ENCODE measurements around the gene LHX3.
"Not testable (repeated sequence)": the region's sequence is repeated elsewhere in the genome, so short reads cannot be mapped to it uniquely, and the experiment has no call there.

The LHX3 gene

DNA sequence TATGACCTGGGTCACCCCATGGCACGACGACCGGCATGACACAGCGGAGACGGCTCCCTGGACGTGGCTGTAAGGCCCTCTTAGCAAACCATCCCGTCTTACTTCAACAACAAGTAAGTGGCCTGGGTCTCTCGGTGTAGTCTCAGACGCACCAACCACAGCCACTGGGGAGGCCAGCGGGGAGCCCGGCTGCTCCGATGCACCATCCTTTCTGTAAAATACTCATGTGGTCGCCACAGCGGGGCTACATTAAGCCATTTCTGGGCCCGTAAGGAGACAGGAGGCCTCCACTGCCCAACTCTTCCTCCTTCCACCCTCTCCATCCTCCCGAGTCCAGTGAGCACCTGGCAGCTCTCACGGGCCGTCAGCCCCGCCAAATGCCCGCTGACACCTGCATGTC, 36.0 kb upstream of the LHX3 start:
- DNase-seq = no peak

DNA sequence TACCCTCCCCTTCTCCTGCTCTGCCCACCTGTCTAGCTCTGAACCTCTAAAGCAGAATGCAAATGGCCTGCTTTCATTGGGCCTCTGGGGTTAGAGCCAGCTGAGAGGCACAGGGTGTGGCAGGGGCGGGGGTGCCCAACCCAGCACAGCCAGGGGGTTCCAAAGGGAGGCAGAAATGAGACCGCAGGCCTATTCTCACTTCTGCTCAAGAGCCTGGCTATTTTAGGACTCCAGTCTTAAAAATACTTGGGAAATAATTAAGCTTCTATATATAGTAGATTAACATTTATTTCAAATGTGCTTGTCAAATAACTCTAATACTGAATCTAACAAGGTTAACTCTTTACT, 35.0 kb upstream of the LHX3 start:
- no peak for DNase-seq

DNA sequence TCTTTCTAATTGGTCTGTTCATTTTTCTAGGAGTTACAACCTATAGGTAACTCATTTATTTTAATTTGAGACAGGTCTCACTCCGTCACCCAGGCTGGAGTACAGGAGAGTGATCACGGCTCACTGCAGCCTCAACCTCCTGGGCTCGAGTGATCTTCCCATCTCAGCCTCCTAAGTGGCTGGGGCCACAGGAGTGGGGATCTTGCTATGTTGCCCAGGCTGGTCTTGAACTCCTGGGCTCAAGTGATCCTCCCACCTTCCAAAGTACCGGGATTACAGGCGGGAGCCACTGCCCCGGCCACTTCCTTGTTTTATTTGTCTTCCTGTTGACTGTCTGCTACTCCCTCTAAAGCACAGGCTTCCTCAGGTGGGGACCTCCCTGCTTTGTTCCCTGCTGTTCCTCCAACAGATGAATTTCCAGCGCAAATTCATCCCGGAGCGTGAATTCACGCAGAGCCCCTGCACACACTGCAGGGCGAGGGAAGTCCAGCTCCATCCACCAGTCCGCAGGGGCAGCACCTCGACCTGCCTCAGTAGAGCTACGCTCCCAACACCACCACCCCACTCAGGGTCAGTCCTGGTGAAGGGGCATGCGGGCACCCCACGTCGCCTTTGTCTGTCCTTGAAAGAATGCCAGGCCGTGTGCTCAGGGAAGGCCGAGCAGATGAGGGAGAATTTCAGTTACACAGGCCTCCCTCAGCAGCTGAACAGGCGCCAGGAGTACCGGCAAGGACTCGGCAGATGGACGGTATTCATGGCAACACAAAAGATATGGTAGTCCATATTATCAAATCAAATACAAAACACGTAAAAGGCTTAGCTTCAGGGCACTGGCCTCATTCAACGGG, 34.4 kb upstream of the LHX3 start:
- DNase-seq = peak; percentile 85

DNA sequence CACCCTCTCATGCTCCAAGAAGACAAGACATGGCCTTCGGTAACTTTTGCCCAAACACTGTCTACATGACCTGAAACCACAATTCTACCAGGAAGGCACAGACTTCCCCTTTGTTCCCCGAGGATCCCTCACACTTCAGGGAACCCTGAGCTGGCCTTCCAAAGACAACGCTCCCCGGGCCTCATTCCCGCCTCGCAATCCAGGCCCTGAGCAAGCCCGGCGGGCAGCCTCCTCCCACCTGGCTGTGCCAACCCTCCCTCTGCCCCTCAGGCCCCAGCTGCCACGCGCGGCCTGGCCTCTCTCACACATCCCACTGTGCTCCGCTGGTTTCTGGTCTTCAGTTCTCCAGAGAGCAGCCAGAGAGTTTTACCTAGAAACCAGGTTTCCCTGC, 33.4 kb upstream of the LHX3 start:
- no peak for DNase-seq

DNA sequence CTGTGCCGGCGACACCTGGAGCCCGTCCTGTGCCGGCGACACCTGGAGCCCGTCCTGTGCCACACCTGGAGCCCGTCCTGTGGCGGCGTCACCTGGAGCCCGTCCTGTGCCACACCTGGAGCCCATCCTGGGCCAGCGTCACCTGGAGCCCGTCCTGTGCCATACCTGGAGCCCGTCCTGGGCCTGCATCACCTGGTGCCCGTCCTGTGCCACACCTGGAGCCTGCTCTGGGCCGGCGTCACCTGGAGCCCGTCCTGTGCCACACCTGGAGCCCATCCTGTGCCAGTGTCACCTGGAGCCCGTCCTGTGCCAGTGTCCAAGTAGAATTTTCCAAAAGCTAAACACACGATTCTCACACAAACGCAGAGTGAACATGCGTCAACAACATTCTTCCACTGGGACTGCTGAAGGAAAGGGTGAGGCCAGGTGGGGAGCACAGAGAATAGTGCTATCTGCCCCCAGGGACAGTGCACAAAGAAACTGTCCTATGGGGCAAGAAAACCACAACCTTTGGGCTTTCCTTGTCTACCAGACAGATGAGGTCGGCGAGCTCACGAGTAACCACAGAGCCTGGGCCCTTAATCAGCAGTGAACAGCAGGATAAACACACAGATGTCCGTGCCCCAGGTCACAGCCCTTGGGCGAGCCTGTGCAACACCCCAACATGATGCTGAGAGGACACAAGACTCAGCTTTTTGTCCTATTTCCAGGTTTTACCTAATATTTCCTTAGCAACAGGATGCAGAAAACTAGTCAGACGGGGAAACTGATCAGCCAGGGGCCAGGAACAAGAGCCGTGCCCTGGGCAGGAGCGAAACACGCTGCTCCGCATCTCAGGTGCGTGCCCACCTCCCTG, 32.8 kb upstream of the LHX3 start:
- DNase-seq = no peak

DNA sequence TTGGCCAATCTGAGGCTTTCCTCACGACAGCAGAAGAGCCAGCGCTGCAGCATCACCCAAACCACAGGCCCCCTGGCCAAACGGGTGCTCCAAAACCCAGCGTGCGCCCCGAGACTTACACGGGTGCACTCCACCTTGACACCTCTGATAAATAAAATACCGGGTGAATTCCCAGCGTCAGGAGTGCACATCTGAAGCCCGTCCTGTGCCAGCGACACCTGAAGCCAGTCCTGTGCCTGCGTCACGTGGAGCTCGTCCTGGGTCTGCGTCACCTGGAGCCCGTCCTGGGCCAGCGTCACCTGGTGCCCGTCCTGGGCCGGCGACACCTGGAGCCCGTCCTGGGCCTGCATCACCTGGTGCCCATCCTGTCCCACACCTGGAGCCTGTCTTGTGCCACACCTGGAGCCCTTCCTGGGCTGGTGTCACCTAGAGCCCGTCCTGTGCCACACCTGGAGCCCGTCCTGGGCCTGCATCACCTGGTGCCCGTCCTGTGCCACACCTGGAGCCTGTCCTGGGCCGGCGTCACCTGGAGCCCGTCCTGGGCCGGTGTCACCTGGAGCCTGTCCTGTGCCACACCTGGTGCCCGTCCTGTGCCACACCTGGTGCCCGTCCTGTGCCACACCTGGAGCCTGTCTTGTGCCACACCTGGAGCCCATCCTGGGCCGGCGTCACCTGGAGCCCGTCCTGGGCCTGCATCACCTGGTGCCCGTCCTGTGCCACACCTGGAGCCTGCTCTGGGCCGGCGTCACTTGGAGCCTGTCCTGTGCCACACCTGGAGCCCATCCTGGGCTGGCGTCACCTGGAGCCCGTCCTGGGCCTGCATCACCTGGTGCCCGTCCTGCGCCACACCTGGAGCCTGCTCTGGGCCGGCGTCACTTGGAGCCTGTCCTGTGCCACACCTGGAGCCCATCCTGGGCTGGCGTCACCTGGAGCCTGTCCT, 31.8 kb upstream of the LHX3 start:
- not testable (repeated sequence) for DNase-seq

DNA sequence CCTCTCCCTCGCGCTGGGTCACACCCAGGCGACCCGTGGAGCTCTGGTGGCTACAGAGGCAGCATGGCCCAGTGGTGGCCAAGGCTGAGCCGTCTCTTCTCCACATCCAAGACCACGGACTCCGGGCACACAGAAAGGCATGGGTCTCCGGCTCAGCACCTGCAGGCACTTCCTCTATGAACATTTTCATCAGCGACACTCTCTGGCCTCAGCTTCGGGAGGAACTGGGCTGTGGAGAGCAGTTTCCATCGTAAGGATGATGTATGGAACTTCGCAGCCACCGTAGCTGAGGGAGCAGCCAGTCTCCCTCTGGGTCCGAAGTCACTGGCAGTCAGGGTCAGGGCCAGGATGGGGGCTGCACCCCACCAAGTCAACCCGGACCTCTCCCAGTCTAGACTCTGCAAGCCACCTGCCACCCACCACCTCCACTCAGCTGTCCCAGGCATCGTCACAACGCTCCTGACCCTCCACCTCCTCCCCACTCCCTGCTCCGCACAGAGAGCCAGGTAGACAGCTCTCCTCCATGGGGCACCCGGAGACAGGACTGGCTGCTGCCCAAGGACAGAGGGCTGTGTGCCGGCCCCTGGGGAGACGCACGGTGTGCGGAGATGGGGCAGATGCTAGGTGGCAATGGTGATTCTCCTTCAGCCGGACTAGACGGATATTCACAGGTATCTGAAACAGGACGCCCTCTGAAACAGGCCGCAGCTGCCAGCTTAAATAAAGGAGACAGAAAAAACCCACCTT, 31.0 kb upstream of the LHX3 start:
- no peak for DNase-seq

DNA sequence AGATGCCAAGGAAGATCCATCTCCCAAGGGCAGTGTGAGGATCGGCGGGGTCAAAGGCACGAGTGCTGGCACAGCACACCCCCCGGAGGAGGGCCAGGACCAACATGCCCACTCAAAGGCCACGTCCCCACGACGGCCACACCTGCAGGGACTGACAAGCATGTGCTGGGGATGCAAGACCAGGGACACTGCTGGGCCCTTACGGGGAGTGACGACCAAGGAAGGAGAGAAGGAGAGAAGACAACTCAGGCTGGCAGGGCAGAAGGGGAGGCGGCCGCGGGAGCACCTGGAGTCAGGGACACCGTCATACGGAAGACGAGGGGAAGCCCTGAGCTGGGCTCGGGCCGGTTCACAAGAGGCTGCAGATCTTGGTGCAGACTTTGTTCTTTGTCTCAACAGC, 30.2 kb upstream of the LHX3 start:
- no peak for DNase-seq

DNA sequence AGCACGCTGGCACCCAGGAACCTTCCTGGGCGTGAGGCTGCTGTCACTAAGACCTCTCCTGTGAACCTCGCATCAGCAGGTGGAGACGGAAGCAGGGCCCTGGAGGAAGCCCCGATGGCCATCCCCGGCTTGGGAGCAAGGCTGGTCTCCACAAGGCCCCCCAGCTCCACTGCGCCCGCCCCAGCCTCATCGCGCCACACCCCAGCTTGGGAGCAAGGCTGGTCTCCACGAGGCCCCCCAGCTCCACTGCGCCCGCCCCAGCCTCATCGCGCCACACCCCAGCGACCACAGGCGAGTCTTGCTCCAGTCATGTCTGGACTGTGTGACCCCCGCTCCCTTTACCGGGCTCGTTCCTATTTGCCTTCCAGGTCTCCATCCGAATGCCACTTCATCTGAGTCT, 29.7 kb upstream of the LHX3 start:
- DNase-seq = no peak

DNA sequence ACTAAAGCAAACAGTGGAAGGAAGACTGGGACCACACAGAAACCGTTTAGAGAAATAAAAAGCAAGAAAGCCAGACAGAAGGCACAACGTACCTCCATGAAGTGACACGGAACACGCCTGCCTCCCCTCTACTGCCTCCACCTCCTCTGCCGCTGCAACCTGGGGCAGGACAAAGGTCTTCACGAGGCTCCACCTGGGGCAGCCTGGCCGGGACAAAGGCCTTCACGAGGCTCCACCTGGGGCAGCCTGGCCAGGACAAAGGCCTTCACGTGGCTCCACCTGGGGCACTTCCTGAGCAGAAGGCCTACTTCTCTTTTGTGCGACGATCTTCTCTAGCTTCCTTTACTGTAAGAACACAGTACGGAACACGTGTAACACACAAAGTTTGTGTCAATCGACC, 28.9 kb upstream of the LHX3 start:
- no peak for DNase-seq

DNA sequence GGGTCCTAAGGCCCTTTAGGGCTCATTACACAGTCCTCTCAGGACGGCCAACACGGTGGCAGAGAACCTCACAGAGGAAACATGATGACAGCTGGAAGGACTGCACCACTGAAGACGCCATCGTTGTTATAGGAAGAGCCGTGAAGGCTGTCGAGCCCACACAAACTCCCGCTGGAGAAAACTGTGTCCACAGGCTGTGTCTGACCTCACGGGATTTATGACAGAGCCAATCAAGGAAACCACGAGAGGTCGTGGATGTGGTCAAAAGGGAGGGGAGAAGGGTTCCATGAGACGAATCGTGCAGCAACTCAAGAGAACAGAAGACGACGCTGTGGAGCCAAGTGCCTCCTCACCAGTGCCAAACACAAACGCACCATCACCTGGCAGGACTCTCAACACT, 28.5 kb upstream of the LHX3 start:
- DNase-seq = no peak

DNA sequence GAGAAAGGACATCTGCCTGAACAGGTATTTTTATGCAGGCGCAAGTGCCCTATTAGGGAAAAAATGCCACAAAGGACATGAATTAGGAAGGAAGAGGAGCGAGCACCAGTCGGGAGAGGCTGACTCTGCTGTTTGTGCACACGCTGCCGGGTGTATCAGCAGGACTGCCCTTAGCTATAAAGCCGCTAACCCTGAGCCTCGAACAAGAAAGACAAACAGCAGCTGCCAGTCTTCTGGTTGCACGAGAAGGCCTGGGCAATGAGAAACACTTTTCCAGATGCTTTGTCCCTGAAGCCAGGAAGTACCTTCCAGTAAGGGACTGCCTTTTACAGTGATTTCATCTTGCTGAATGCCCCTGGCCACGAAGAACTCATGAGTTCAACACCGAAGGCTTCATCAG, 28.0 kb upstream of the LHX3 start:
- DNase-seq = no peak

DNA sequence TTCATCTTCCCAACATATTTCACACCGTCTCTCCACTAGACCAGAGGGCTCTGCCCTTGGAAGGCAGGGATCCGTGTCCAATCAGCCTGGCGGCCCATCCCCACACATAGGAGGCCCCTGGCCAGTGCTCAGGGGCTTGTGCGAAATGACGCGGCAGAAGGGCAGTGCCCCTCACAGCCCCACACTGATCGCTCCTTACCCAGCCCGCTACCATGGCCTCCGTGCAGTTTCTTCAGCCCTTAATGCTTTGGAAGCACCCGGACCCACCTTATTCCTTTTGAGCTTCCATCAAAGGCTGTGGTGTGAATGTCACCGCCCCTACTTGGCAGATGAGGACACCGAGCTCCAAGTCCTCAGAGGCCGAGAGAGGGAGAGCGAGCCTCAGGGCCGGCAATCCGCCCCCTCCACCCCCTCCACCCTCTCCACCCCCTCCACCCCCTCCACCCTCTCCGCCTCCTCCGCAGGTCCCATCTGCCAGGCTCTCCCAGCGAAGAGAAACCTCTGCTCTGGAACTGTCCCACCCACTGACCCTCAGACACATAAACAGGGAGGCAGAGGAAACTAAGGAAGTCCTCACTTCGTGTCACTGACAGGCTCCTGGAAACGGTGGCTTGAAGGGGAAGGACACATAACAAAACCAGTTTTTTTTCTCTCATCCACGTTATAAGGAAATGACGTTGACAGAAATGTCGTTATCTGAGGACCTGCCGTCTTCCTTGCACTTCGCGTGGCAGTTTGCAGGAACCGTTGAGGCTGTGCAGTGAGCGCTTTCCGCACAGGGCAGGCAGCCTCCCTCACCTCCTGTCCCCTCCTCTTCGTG, 26.8 kb upstream of the LHX3 start:
- no peak for DNase-seq

DNA sequence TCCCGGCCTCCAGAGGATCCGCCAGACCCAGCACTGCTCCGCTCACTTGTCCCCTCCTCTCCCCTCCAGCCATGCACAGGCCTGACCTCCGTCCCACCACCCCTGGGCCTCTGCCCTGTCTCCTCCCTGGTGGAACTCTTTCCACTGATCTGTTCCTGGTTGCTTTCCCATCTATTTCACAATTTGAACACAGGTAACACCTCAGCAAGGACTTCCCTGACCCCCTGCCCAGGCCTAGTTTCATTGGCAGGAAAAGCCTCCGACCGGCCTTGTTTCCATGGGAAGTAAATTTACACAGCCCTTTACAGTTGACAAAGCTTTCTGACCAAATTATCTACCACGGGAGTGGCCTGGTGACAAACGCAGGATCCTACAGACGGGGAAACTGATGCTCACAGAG, 25.8 kb upstream of the LHX3 start:
- no peak for DNase-seq

DNA sequence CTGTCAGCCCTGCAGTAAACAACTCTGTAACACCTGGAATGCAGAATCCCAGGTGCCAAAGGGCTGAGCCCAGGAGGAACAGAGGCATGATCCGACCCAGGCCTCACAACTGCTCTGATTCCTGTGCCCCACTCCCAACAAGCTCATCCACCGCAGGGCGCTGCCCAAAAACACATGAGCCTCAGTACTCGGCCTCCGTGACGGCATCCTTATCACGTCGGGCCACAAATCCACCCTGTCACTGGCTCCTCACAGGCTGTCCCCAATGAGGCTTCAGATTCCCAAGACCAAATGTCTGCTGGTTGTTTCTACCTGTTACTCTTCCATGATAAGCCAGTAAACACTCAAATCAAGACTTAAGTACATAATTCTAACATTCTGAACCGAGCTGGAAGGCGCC, 25.4 kb upstream of the LHX3 start:
- DNase-seq = no peak

DNA sequence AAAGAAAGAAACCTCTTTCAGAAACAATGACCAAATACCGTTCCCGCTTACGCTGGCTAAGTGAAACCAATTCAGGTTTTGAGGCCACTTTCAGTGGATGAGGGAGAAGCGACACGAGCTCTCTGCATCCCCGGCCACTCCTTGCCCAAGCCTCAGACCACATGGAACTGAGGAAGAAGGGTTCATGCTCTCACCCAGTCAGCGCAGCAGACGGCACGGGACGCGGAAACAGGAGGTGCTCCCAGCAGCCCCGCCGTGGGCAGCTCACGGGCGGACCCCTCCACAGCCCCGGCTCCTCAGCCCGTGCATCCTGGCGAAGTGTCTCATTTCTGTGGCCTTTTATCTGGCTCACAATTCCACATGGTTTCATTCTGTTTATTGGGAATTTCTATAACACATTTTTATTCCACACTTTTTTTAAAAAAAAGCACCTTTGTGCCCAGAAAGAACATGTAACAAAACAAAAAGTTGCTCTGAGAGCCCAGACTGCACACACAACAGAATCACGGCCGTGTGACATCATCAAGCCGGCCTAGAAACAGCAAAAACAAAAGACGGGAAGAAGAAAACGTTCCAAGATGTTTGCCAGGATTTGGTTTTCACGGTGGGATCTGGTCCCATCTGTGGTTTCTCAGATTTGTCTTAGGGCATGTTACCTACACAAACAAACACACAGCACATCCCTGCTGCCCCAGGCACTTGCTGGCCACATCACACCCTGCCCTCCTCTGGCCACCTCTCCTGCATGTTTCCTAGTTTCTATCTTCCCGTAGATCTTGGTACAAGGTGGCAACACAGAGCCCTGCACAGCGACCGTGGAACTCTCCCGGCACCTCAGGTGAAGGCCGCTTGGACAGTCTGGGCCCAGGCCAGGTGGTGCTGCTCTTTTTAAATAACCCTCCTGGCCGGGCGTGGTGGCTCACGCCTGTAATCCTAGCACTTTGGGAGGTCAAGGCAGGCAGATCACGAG, 24.5 kb upstream of the LHX3 start:
- no peak for DNase-seq

DNA sequence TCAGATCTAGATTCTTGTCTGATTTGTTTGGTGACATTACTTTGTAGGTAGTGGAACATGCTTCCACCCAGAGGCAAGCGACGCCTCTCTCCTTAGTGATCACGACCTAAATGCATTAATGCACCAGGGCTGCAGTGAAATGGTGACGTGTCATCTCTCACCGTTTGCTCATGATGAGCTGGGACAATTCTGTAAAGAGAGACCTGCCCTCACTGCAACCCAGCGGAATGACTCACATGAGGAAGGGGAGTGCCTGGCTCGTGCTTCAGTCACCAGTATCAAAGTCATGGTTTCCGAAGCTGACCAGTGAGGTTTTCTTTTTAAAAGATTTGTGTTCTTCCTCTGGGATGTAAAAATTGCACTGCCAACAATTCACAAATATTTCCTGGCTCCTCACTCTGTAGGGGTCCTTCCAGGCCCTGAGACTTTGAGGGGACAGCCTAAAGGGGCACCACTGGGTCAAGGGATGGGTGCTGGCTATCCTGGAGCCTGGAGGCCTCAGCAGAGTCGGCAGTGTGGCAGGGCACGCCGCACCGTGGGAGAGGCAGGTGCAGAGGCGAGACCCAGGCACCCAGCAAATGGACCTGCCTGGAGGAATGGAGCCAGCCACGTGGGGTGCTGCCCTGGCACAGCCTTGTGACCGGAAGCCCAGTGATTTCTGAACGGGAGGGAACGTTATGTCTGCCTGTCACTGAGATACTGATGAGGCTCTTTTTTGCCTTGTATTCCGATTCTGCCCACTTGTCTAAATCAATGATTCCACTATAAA, 23.4 kb upstream of the LHX3 start:
- no peak for DNase-seq

DNA sequence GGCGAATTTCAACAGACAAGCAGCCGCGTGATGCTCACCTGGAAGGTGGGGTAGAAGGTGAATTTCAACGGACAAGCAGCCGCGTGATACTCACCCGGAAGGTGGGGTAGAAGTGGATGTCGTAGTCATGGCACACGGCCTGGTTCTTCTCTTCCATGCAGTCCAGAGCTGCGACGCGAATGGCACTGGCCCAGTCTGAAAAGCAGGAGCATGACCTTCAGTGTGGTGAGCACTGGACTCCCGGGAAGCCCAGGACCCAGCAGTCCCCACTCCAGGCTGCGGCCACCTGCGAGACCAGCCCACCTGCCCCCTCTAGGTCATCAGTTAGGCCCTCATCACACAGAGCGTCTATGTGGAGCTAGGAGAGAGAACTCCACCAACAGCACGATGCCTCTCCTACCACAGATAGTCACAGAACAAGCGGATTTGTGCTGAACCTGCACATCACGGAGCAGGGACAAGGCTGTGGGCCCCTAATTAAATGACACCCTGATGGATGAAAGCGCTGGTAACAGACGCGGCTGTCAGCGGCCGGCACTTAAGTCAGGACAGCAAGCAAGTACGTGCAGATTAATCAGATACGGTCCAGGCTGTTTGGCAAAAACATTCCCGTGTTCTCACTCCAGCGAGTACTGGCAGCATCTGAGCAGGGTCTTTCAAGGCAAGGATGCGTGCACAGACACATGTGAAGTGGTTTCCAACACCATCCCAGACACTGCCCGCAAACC, 21.9 kb upstream of the LHX3 start:
- no peak for DNase-seq

All from NCI-H1092 (cell line).